Heart left ventricle (tissue), 16 donors: Measurements from ENCODE around the gene ARHGAP12. TPM values are rescaled to one million over a fixed set of nuclear protein-coding genes. Genes with fewer than 3 reads are reported as not detected.

Source experiments
- ATAC-seq, 4 donors: fragments of 200-7000 bp; cut with Tn5 transposase; one replicate each; pipeline ENCODE4 v1.9.1; 2020 to 2022; ENCODE audit warnings: moderate library complexity in 4 of 4, mild to moderate bottlenecking in 3 of 4, moderate number of reproducible peaks in 1 of 4
- DNase-seq, 5 donors: peaks; one replicate each; pipeline ENCODE4 v3.0.0-alpha.2; 2020
- H3K27ac ChIP-seq, 12 donors: fragments of 200-600 bp; sonication (generic) in 4 of 12; one replicate each; pipeline versions ENCODE4 v1.5.0 to v1.8.0; 2016 to 2022; ENCODE audit warnings: mild to moderate bottlenecking in 2 of 12
- H3K27me3 ChIP-seq, 9 donors: fragments of 200-600 bp; sonication (generic) in 2 of 9; one replicate each; pipeline versions ENCODE4 v1.5.1 to v1.8.0; 2016 to 2022; ENCODE audit warnings: mild to moderate bottlenecking in 3 of 9
- H3K36me3 ChIP-seq, 9 donors: fragments of 200-600 bp; sonication (generic) in 2 of 9; one replicate each; pipeline versions ENCODE4 v1.5.0 to v1.8.0; 2018 to 2022; ENCODE audit warnings: mild to moderate bottlenecking in 2 of 9
- H3K4me1 ChIP-seq, 12 donors: fragments of 200-600 bp; sonication (generic) in 4 of 12; one replicate each; pipeline versions ENCODE4 v1.5.0 to v1.8.0; 2016 to 2022; ENCODE audit warnings: mild to moderate bottlenecking in 3 of 12
- H3K4me3 ChIP-seq, 12 donors: fragments of 200-600 bp; sonication (generic) in 4 of 12; one replicate each; pipeline versions ENCODE4 v1.5.0 to v1.8.0; 2017 to 2022; ENCODE audit warnings: mild to moderate bottlenecking in 9 of 12, moderate library complexity in 4 of 12
- H3K9me3 ChIP-seq, 12 donors: fragments of 200-600 bp; sonication (generic) in 4 of 12; one replicate each; pipeline versions ENCODE4 v1.5.0 to v1.8.0; 2016 to 2022; ENCODE audit warnings: mild to moderate bottlenecking in 1 of 12
- CTCF ChIP-seq, 12 donors: fragments of 200-600 bp; sonication (generic) in 4 of 12; IDR thresholded peaks; one replicate each; pipeline versions ENCODE4 v1.5.0 to v1.8.0; 2018 to 2022; ENCODE audit warnings: antibody characterized with exemption in 12 of 12, mild to moderate bottlenecking in 5 of 12
- POLR2A ChIP-seq, 2 donors: fragments of 450-650 bp; IDR thresholded peaks; one replicate each; pipeline ENCODE4 v1.6.1; 2017; ENCODE audit warnings: antibody characterized with exemption in 2 of 2, mild to moderate bottlenecking in 2 of 2, moderate library complexity in 2 of 2
- WGBS, 4 donors: extraction: QIAGEN DNeasy Blood & Tissue Kit in 2 of 4; methylation state at CpG; one replicate each; pipeline versions ENCODE4 v1.1.5 to v1.1.7; 2013 to 2018; 5-methylcytosine and 5-hydroxymethylcytosine counted together
- intact Hi-C, 10 donors: fragments of 100-400 bp; cut with DNase I; formaldehyde crosslinking; loops; one replicate each; pipeline versions ENCODE4 v1.11.1 to v1.14.2; 2022
- polyA plus RNA-seq, 2 donors: library from polyadenylated mRNA; stranded (reverse); fragments of 200-250 nt; gene quantifications; one replicate each; pipeline ENCODE4 v1.2.3, GENCODE V29; 2013
- total RNA-seq, 9 donors: library from RNA; depleted of rRNA in 2 of 9; stranded (reverse); fragments of >200 nt in 2 of 9; fragmentation: NEBNext Ultra II Directional in 3 of 9; extraction: Animal tissue kit (Norgen Biotek cat#: 25700) in 3 of 9; gene quantifications; one replicate each; pipeline versions ENCODE4 v1.1.0 to v1.2.4, GENCODE V29; 2016 to 2023
- donor health status: ischemic (EF 13 %, LVEDD 7.1; RV severe dilation, severe dysfunction).
- donor health status: healthy with polysubstance abuse.
- donor health status: DM: no; HTN: yes; CAD: no.
- donor health status: DM: no; HTN: no; CAD: no.
- donor health status: ischemic (EF 25% LVEDD 6.9; RV normal size, moderate dysfunction).
- donor health status: ischemic (EF 25% LVEDD 5.7; RV mildly dilated, moderate dysfunction).
- donor health status: healthy.
- donor health status: DM: yes; HTN: yes; CAD: no.
- donor health status: ischemic (EF 35%, LVEDD 5.7; RV mildly dilated, moderate dysfunction).
- donor health status: nonischemic (EF 11% LVEDD 7.7; RV severe dilation, severe dysfunction).
- donor health status: DM: yes; HTN: yes; CAD: no.
- donor health status: PGD.
- donor health status: ischemic (EF 29% LVEDD 5.4; RV normal size, mild dysfunction).
- donor health status: nonischemic (EF 23%, LVEDD 6.1; RV moderate dilation, normal function).

Gene ARHGAP12
- total and polyA plus RNA-seq, 11 donors: 11.5 to 27.6 (median 20.1) TPM

DNA sequence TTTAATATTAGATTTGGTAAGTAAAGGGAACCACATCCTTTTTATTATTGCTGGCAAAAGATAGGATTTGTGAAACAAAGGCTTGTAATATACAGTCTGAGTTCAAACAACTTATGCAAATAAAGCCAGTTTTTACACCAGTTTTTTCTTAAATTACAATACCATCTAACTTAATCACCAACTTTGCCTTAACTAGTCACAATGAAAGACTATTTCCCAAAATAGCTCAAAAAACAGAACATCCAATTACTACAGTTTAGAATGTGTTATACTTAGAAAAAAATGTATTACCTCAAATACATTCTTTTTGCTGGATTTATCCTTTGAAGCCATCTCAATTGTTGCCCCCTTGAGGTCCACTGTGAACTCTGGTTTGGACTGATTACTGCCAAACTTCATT lies 108.5 kb downstream of the ARHGAP12 start:
- ATAC-seq: no peak
- H3K4me3 ChIP-seq: no peak overlapping the region
- TF ChIP-seq POLR2A (IDR thresholded peaks at IDR 0.05) (no peak), CTCF (IDR thresholded peaks at IDR 0.05) (no peak)
- no peak for DNase-seq
- peaks cover 0 to 30% (median 11%) of the 10 kb centered on the region in 12 donors for H3K4me1 ChIP-seq
- H3K9me3 ChIP-seq: no peaks in the 10 kb centered on the region
- H3K27me3 ChIP-seq: no peaks in the 10 kb centered on the region
- peak overlapping the region in 1 of 12 donors; percentile 24 for H3K27ac ChIP-seq
- H3K36me3 ChIP-seq: peaks cover 0 to 29% (median 3%) of the 10 kb centered on the region in 9 donors
- intact Hi-C loops: no loop called here

DNA sequence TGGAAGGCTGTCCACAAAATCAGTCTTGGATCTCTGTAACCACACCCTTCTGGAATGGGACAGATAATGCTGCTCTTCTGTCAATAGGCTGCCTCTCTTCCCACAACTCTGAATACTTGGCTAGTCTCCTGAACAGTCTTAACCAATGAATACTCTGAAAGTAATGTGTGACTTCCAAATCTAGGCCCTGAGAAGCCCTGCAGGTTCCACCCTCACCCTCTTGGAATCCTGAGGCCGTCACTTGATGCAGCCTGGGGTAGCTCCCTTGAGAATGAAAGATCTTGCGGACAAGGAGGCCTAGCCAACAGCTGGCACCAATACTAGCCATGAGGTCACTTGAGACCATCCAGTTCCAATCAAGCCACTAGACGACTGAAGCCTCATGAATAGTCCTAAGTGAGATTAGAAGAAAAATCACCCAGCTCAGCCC lies 109.2 kb downstream of the ARHGAP12 start:
- Histone ChIP-seq H3K36me3 (peaks cover 0 to 31% (median 5%) of the 10 kb centered on the region in 9 donors), H3K27me3 (no peaks in the 10 kb centered on the region), H3K4me1 (peaks cover 0 to 30% (median 11%) of the 10 kb centered on the region in 12 donors), H3K27ac (peak overlapping the region in 3 of 12 donors; percentile 16 to 24 (median 22)), H3K4me3 (no peak overlapping the region), H3K9me3 (no peaks in the 10 kb centered on the region)
- ATAC-seq (peak in 3 of 4 donors; percentile 22 to 75 (median 54)), DNase-seq (peak in 2 of 5 donors; percentile 33 to 39)
- 41 to 60% (median 54%) methylated on average over 3 of the region's 3 CpGs for WGBS, 4 donors
- intact Hi-C loops: no loop called here
- no peak for TF ChIP-seq POLR2A (IDR thresholded peaks at IDR 0.05)
- TF ChIP-seq CTCF (IDR thresholded peaks at IDR 0.05): no peak

DNA sequence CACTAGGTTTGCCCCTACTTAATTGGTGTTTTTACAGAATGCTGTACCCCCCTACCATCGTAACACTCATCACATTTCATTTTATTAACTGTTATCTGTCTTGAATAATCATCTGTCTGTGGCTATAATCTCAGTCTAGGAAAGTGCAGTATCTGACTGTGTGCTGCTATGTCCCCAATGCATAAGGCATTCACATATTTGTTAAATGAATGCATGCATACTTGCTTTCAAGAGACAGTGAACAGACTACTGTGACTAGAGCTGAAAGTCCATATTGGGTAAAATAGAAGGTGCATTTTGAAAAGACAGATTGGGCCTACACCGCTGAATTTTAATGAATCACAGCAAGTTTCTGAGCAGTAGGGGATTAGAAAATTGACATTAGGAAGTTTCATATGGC lies 112.3 kb downstream of the ARHGAP12 start:
- ATAC-seq (no peak), DNase-seq (no peak)
- H3K9me3 ChIP-seq: no peaks in the 10 kb centered on the region
- peaks cover 0 to 15% (median 5%) of the 10 kb centered on the region in 12 donors for H3K4me1 ChIP-seq
- WGBS, 4 donors: 69 to 73% (median 72%) methylated on average over 2 of the region's 2 CpGs
- TF ChIP-seq POLR2A (IDR thresholded peaks at IDR 0.05) (no peak), CTCF (IDR thresholded peaks at IDR 0.05) (no peak)
- H3K36me3 ChIP-seq: peaks cover 0 to 52% (median 18%) of the 10 kb centered on the region in 9 donors
- intact Hi-C loops: no loop called here
- H3K4me3 ChIP-seq: no peak overlapping the region
- H3K27me3 ChIP-seq: no peaks in the 10 kb centered on the region
- peak overlapping the region in 1 of 12 donors; percentile 21 for H3K27ac ChIP-seq

- peak; percentile 28 to 51 (median 35) for DNase-seq
- peak; percentile 51 to 86 (median 80) for ATAC-seq
- H3K9me3 ChIP-seq: no peaks in the 10 kb centered on the region
- H3K4me1 ChIP-seq: peaks cover 0 to 12% (median 0%) of the 10 kb centered on the region in 12 donors
- intact Hi-C loops: loop anchor here (1.0 to 10.0 kb wide), 19 partner anchors 36 to 1084 kb away; partner anchors contain the start of gene ZNF438 (in 2 of the 10)
- H3K4me3 ChIP-seq: peak overlapping the region in 11 of 12 donors; percentile 18 to 60 (median 47)
- peaks cover 0 to 45% (median 15%) of the 10 kb centered on the region in 9 donors for H3K36me3 ChIP-seq
- H3K27me3 ChIP-seq: no peaks in the 10 kb centered on the region
- TF ChIP-seq POLR2A (IDR thresholded peaks at IDR 0.05) (no peak), CTCF (IDR thresholded peaks at IDR 0.05) (peak; percentile 37 to 79 (median 62))
- 40 to 48% (median 46%) methylated on average over 6 of the region's 6 CpGs for WGBS, 4 donors
- H3K27ac ChIP-seq: peak overlapping the region; percentile 13 to 86 (median 80)
Measured at GRCh38 chr10:31808258-31809218, 120.1 kb downstream of the ARHGAP12 start.
